Common myeloid progenitor, CD34-positive (primary cell): Measurements from ENCODE around the gene BUD13.

Experiments used
- CTCF ChIA-PET: fragments of 350-600 bp; sonication (Branson Sonifier 250); formaldehyde crosslinking; loops from one replicate; lab custom pipeline; 2021; ENCODE audit warnings: antibody characterized with exemption; lab: Charles Lee
- POLR2A ChIA-PET: fragments of 350-600 bp; sonication (Branson Sonifier 250); formaldehyde crosslinking; loops from one replicate; lab custom pipeline; 2021; ENCODE audit warnings: antibody characterized with exemption; lab: Charles Lee
- DNase-seq, 3 donors: peaks; one replicate each; pipeline versions ENCODE4 v3.0.0 to v3.0.0-alpha.2; 2013
- H3K27ac ChIP-seq, 2 experiments: 1 replicate in 1 of 2; 2 replicates in 1 of 2; pipeline ENCODE4 v1.7.0; 2013; ENCODE audit warnings: inconsistent platforms in 2 of 2, low read length in 2 of 2, mild to moderate bottlenecking in 2 of 2, low read depth in 1 of 2, moderate library complexity in 1 of 2; ENCODE audit not compliant: severe bottlenecking in 2 of 2, insufficient read depth in 1 of 2, poor library complexity in 1 of 2
- H3K27me3 ChIP-seq, 5 experiments: replicated peaks in 2 of 5; 1 replicate in 3 of 5; 2 replicates in 2 of 5; pipeline versions ENCODE4 v1.6.1 to v1.7.0; 2013; ENCODE audit warnings: low read length in 4 of 5, mild to moderate bottlenecking in 2 of 5, moderate library complexity in 2 of 5, inconsistent platforms in 1 of 5; ENCODE audit not compliant: insufficient read depth in 5 of 5, control insufficient read depth in 4 of 5
- H3K36me3 ChIP-seq, 4 experiments: 1 replicate in 2 of 4; 2 replicates in 2 of 4; pipeline versions ENCODE4 v1.6.1 to v1.7.0; 2013; ENCODE audit warnings: low read length in 3 of 4, control low read depth in 1 of 4, mild to moderate bottlenecking in 1 of 4; ENCODE audit not compliant: control insufficient read depth in 4 of 4, insufficient read depth in 4 of 4
- H3K4me1 ChIP-seq, 4 experiments: 1 replicate in 3 of 4; 2 replicates in 1 of 4; pipeline versions ENCODE4 v1.6.1 to v1.7.1; 2013; ENCODE audit warnings: low read length in 3 of 4, mild to moderate bottlenecking in 3 of 4, control low read depth in 1 of 4, inconsistent platforms in 1 of 4, moderate library complexity in 1 of 4; ENCODE audit not compliant: control insufficient read depth in 4 of 4, insufficient read depth in 4 of 4; ENCODE audit errors: control extremely low read depth in 1 of 4
- H3K4me3 ChIP-seq, 7 experiments: 1 replicate in 4 of 7; 2 replicates in 3 of 7; pipeline versions ENCODE4 v1.5.1 to v1.7.0; 2013; ENCODE audit warnings: mild to moderate bottlenecking in 7 of 7, low read length in 6 of 7, moderate library complexity in 6 of 7, inconsistent platforms in 2 of 7, low read depth in 2 of 7, control low read depth in 1 of 7; ENCODE audit not compliant: insufficient read depth in 4 of 7, control insufficient read depth in 1 of 7; ENCODE audit errors: extremely low read depth in 1 of 7
- H3K9me3 ChIP-seq, 5 experiments: 1 replicate in 4 of 5; 2 replicates in 1 of 5; pipeline versions ENCODE4 v1.6.1 to v1.7.1; 2013; ENCODE audit warnings: low read length in 4 of 5, mild to moderate bottlenecking in 2 of 5, inconsistent platforms in 1 of 5, low read depth in 1 of 5, moderate library complexity in 1 of 5; ENCODE audit not compliant: control insufficient read depth in 4 of 5, insufficient read depth in 2 of 5; ENCODE audit errors: control extremely low read depth in 1 of 5
- WGBS: methylation state at CpG from one replicate; pipeline ENCODE4 v1.1.5; 2013; ENCODE audit not compliant: insufficient coverage; 5-methylcytosine and 5-hydroxymethylcytosine counted together

BUD13 gene

GRCh38 chr11:116725434-116726221, 47.2 kb downstream of the BUD13 start:
- H3K36me3 ChIP-seq: no peaks in the 10 kb centered on the region
- ChIA-PET POLR2A (no interaction called here), CTCF (no interaction called here)
- no peaks in the 10 kb centered on the region for H3K9me3 ChIP-seq
- H3K4me3 ChIP-seq: no peak overlapping the region
- H3K27me3 ChIP-seq: peaks cover 0 to 9% (median 2%) of the 10 kb centered on the region in 5 experiments
- H3K4me1 ChIP-seq: no peaks in the 10 kb centered on the region
- H3K27ac ChIP-seq: no peak overlapping the region
- no peak for DNase-seq
- 81% methylated on average over 16 of the region's 19 CpGs for WGBS

- WGBS: 95% methylated on average over 2 of the region's 6 CpGs
- H3K4me3 ChIP-seq: no peak overlapping the region
- H3K36me3 ChIP-seq: no peaks in the 10 kb centered on the region
- DNase-seq: no peak
- no peaks in the 10 kb centered on the region for H3K4me1 ChIP-seq
- ChIA-PET POLR2A (no interaction called here), CTCF (interaction anchor here (0.9 kb wide), 1 partner anchor 9 kb away, joined by 3 read pairs; no protein-coding TSS in a partner anchor)
- peaks cover 0 to 9% (median 2%) of the 10 kb centered on the region in 5 experiments for H3K27me3 ChIP-seq
- H3K9me3 ChIP-seq: no peaks in the 10 kb centered on the region
- H3K27ac ChIP-seq: no peak overlapping the region
Observed at GRCh38 chr11:116724813-116725212, 48.0 kb downstream of the BUD13 start.

GRCh38 chr11:116723511-116723910, 49.3 kb downstream of the BUD13 start:
- H3K27ac ChIP-seq: no peak overlapping the region
- DNase-seq: no peak
- no peak overlapping the region for H3K4me3 ChIP-seq
- H3K27me3 ChIP-seq: peaks cover 0 to 7% (median 2%) of the 10 kb centered on the region in 5 experiments
- ChIA-PET CTCF (interaction anchor here (1.0 to 2.8 kb wide), 2 partner anchors 10 to 20 kb away, joined by 3 to 18 read pairs; no protein-coding TSS in a partner anchor), POLR2A (no interaction called here)
- H3K36me3 ChIP-seq: no peaks in the 10 kb centered on the region
- H3K9me3 ChIP-seq: no peaks in the 10 kb centered on the region
- WGBS: 95% methylated on average over 4 of the region's 7 CpGs
- H3K4me1 ChIP-seq: no peaks in the 10 kb centered on the region

- Histone ChIP-seq H3K27ac (no peak overlapping the region), H3K4me1 (no peaks in the 10 kb centered on the region), H3K36me3 (no peaks in the 10 kb centered on the region), H3K4me3 (no peak overlapping the region), H3K27me3 (peaks cover 0 to 9% (median 0%) of the 10 kb centered on the region in 5 experiments), H3K9me3 (no peaks in the 10 kb centered on the region)
- ChIA-PET CTCF (interaction anchor here (0.9 to 2.8 kb wide), 2 partner anchors 11 to 13 kb away, joined by 3 to 18 read pairs; no protein-coding TSS in a partner anchor), POLR2A (no interaction called here)
- no peak for DNase-seq
- 100% methylated on average over 3 of the region's 4 CpGs for WGBS
Observed at GRCh38 chr11:116721988-116722387, 50.8 kb downstream of the BUD13 start.

- Histone ChIP-seq H3K4me3 (no peak overlapping the region), H3K4me1 (no peaks in the 10 kb centered on the region), H3K36me3 (no peaks in the 10 kb centered on the region), H3K27ac (no peak overlapping the region), H3K9me3 (no peaks in the 10 kb centered on the region), H3K27me3 (peaks cover 0 to 5% (median 0%) of the 10 kb centered on the region in 5 experiments)
- DNase-seq: no peak
- WGBS: 95% methylated on average over 2 of the region's 6 CpGs
- ChIA-PET CTCF (interaction anchor here (2.8 kb wide), 1 partner anchor 12 kb away, joined by 18 read pairs; no protein-coding TSS in a partner anchor), POLR2A (no interaction called here)
Observed at GRCh38 chr11:116720895-116721294, 51.9 kb downstream of the BUD13 start.

- Histone ChIP-seq H3K27ac (no peak overlapping the region), H3K4me1 (no peaks in the 10 kb centered on the region), H3K9me3 (no peaks in the 10 kb centered on the region), H3K4me3 (no peak overlapping the region), H3K36me3 (no peaks in the 10 kb centered on the region), H3K27me3 (peaks cover 0 to 2% (median 0%) of the 10 kb centered on the region in 5 experiments)
- WGBS: 23% methylated on average over 4 of the region's 4 CpGs
- ChIA-PET POLR2A (no interaction called here), CTCF (interaction anchor here (0.7 to 1.0 kb wide), 2 partner anchors 13 to 23 kb away, joined by 3 read pairs; no protein-coding TSS in a partner anchor)
- peak in 2 of 3 donors; percentile 12 to 33 for DNase-seq
Observed at GRCh38 chr11:116718955-116719501, 53.8 kb downstream of the BUD13 start.

- no peaks in the 10 kb centered on the region for H3K9me3 ChIP-seq
- H3K36me3 ChIP-seq: no peaks in the 10 kb centered on the region
- H3K27me3 ChIP-seq: peaks cover 0 to 2% (median 0%) of the 10 kb centered on the region in 5 experiments
- CTCF ChIA-PET: interaction anchor here (1.9 kb wide), 1 partner anchor 27 kb away, joined by 6 read pairs; no protein-coding TSS in a partner anchor
- WGBS: 67% methylated on average over 1 of the region's 4 CpGs
- H3K4me1 ChIP-seq: no peaks in the 10 kb centered on the region
- DNase-seq: no peak
- no peak overlapping the region for H3K27ac ChIP-seq
- H3K4me3 ChIP-seq: no peak overlapping the region
- POLR2A ChIA-PET: no interaction called here
Observed at GRCh38 chr11:116716621-116717020, 56.2 kb downstream of the BUD13 start.
